GM21360 (cell line): ENCODE results near the gene DDR1.
"Not testable (repeated sequence)": the region's sequence is repeated elsewhere in the genome, so short reads cannot be mapped to it uniquely, and the experiment has no call there.

Source experiments
- ATAC-seq: cut with Tn5 transposase; IDR thresholded peaks from one replicate; pipeline ENCODE4 v1.9.1; 2021; ENCODE audit warnings: mild to moderate bottlenecking, moderate library complexity; ENCODE audit not compliant: unreplicated experiment

Gene DDR1

DNA sequence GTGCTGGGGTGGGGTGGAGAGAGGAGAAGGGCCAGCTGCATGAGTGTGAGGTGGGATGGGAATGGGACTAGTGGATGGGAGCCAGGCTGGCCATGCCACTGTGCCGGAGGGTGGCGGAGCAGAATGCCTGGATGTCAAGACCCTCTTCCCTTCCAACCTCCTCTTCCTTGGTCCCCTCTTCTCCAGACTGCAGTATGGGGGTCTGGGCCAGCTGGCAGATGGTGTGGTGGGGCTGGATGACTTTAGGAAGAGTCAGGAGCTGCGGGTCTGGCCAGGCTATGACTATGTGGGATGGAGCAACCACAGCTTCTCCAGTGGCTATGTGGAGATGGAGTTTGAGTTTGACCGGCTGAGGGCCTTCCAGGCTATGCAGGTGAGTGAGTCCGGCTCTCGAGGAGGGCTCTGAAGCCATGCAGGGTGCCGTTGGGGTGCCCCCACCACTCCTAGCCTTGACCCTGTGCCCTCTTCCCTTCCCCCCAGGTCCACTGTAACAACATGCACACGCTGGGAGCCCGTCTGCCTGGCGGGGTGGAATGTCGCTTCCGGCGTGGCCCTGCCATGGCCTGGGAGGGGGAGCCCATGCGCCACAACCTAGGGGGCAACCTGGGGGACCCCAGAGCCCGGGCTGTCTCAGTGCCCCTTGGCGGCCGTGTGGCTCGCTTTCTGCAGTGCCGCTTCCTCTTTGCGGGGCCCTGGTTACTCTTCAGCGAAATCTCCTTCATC lies 7.7 kb downstream of the DDR1 start:
- no peak for ATAC-seq

GRCh38 chr6:30893001-30893591 lies 8.8 kb downstream of the DDR1 start:
- no peak for ATAC-seq

GRCh38 chr6:30893666-30894065 lies 9.3 kb downstream of the DDR1 start:
- no peak for ATAC-seq

DNA sequence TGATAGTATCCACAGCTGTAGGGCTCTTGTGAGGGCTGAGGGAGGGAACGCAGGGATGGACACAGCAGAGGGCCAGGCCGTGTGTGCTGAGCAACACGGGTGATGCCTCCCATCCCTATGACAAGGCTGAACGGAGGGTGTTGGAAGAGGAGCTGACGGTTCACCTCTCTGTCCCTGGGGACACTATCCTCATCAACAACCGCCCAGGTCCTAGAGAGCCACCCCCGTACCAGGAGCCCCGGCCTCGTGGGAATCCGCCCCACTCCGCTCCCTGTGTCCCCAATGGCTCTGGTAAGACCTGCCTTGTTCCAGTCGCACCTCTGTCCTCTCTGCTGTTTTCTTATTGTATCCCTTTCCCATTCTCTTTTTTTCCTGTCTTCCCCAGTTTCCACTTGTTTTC lies 10.1 kb downstream of the DDR1 start:
- ATAC-seq: no peak

DNA sequence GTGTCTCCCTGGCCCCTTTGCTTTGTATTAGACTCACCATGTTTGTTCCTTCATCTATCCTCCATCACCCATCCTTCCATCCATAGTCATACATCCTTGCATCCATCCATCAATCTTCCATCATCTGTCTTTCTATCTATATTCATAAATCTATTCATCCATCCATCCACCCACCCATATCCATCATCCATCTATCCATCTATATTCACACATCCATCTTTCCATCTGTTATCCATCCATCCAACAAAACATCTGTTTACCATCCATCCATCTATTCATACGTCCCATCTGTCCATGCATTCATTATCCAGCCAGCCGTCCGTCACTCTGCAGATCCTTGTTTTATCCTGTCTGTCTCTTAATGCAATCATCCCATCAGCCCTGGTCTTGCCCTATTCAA lies 10.6 kb downstream of the DDR1 start:
- ATAC-seq: no peak

DNA sequence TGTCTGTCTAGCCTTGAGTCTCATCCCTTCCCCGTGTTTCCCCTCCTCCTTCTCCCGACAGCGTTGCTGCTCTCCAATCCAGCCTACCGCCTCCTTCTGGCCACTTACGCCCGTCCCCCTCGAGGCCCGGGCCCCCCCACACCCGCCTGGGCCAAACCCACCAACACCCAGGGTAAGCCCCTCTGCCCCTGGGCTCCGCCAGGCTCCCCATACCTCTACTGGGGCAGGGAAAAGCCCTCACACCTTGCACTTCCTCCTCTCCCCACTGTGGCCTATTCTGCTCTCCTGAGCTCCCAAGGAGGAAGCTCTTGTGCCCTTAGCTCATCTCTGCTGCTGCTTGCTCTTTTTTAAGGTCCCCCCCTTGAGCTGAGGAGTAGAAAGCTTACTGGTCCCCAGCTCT lies 11.0 kb downstream of the DDR1 start:
- no peak for ATAC-seq

- ATAC-seq: no peak
These were observed 12.2 kb downstream of the DDR1 start for GRCh38 chr6:30896541-30896940.

GRCh38 chr6:30897882-30898281 lies 13.6 kb downstream of the DDR1 start:
- ATAC-seq: no peak

DNA sequence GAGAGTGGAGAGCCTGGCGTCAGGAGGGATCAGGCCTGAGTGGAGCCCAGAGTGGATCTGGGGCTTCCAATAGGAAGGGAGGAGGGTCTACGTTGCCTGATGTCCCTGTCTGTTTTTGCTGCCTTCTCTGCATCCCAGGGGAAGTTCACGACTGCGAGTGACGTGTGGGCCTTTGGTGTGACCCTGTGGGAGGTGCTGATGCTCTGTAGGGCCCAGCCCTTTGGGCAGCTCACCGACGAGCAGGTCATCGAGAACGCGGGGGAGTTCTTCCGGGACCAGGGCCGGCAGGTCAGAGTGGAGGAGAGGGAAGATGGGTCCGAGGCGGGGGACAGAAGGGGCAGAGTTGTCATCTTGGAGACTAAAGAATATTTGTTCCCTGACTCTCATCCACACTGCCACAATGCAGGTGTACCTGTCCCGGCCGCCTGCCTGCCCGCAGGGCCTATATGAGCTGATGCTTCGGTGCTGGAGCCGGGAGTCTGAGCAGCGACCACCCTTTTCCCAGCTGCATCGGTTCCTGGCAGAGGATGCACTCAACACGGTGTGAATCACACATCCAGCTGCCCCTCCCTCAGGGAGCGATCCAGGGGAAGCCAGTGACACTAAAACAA lies 14.5 kb downstream of the DDR1 start:
- ATAC-seq: no peak

DNA sequence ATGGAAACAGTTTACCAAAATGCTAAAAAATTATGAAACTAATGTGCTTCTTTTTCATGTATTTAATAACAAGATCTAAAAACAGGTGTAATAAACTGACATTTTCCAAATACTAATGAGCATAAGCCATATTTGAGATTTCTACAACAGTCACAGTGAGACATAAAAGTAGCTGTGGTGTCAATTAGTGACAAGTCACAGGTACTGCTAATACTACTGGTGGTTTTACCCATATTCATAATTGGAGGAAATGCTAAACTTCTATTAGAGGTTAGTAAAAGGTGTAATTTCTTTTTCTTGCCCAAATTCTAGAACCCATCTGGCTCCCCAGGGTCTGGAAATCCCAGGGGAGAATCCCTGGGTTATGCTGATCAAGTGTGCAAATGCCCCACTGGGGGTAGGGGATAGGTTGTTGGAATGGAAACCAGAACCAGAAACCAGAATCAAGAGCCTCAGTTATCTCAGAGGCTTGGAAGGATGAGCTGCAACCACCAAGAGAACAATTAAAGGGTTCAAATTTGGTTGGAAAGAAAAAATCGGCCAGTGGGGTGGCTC lies 16.6 kb downstream of the DDR1 start:
- ATAC-seq: no peak

DNA sequence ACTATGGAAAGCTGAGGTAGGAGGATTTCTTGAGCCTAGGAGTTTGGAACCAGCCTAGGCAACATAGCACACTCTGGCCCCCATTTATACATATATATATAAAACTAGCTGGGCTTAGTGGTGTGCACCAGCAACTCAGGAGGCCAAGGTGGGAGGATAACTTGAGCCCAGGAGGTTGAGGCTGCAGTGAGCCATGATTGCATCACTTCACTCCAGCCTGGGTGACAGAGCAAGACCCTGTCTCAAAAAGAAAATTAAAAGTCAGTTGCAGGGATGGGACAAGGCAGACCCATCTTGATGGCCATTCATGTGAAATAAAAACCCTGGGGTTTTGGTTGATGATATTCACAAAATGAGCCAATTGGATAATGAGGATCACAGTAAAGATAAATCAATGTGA lies 17.1 kb downstream of the DDR1 start:
- ATAC-seq: no peak

- not testable (repeated sequence) for ATAC-seq
These were observed 17.9 kb downstream of the DDR1 start for GRCh38 chr6:30902196-30902595.

DNA sequence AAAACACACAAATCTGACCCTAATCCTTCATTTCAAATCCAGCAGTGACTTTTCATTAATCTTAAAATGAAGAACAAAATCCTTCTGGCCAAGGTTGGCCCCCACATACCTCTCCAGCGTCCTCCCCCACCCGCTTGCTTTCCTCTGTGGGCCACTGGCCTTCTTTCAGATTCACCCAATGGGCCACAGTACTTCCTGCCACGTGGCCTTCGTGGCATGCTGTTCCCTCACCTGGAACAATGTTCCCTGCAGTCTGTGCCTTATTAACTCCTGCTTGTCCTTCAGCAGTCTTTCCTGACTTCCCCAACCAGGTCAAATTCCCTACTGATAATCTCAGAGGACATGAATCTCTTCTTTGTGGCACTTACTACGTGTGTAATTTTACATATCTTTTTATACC lies 18.4 kb downstream of the DDR1 start:
- no peak for ATAC-seq

- ATAC-seq: no peak
These were observed 18.9 kb downstream of the DDR1 start for GRCh38 chr6:30903236-30903635.

- ATAC-seq: not testable (repeated sequence)
These were observed 23.0 kb downstream of the DDR1 start for GRCh38 chr6:30907290-30907757.

DNA sequence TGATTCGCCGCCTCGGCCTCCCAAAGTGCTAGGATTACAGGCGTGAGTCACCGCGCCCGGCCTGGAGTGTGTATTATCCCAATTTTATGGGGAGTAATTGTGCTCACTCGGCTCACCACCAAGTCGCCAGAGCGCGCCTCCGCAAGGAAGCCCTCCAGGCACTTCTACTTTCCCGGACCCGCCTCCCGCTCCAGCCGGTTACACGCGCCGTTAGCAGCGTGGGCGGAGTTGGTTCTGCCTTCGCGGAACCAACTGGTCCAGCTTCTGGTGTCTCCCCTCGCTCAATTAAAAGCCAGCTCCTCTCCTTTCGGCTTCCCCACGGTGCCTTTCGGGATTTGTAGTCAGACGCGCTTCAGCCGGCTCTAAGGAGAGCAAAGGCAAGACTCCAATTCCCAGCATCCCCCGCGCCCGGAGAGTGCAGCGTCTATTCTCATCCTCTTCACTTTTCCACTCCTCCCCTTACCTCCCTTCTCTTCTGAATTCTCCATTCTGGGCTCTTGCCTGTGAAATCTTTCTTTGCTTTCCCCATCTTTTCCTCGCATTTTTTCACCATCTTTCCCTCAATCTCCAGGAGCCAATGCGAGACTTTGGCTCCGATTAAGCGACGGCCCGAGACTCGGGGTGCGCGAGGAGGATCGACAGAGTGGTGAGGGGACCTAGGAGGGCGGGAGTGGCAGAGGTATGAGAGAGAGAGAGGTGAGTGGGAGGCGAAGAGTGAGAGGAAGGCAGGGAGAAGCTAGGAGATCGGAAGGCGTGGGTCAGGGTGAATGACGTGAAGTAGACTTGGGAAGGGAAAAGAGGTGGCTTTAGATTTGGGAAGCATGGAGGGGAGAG lies 23.7 kb downstream of the DDR1 start, which contains the start of gene GTF2H4:
TSS of gene GTF2H4 (plus strand) at position 450 of the 834 bp plus-strand sequence.
- peak; percentile 88 for ATAC-seq

GRCh38 chr6:30908700-30909099 lies 24.4 kb downstream of the DDR1 start:
- no peak for ATAC-seq

- ATAC-seq: not testable (repeated sequence)
These were observed 26.2 kb downstream of the DDR1 start for GRCh38 chr6:30910473-30910872.

- ATAC-seq: no peak
These were observed 28.6 kb downstream of the DDR1 start for GRCh38 chr6:30912746-30913520.

DNA sequence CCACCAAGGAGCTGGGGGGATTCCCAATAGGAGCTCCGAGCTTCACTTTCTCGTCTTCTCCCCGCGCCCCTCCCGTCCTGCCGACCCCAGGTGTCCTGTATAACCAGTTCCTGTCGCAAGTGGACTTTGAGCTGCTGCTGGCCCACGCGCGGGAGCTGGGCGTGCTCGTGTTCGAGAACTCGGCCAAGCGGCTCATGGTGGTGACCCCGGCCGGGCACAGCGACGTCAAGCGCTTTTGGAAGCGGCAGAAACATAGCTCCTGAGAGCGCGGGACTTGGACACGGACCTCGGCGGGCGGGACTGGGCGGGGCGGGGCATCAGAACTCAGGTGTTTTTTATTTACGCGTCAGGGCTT lies 29.4 kb downstream of the DDR1 start:
- ATAC-seq: no peak
